ENCODE data around the gene IL17RE. TPM values are rescaled to one million over a fixed set of nuclear protein-coding genes. Genes with fewer than 3 reads are reported as not detected.
A peak's percentile ranks its signal among the peaks of the same experiment; 100 is the strongest.

Gene IL17RE
- total RNA-seq, 4 donors from 2014 or later = 3.7 to 8.1 (median 6.7) TPM

- WGBS, 2 donors = 2 to 3% methylated on average over 13 to 20 of the region's 77 CpGs
- H3K36me3 ChIP-seq = peaks cover 6 to 15% of the 10 kb centered on the region in 2 donors
- H3K4me3 ChIP-seq (replicated peaks in 1 of 3) = peak overlapping the region; percentile 39 to 80 (median 70)
- H3K4me1 ChIP-seq = peaks cover 25 to 38% of the 10 kb centered on the region in 2 donors
- no peaks in the 10 kb centered on the region for H3K27me3 ChIP-seq
- no peaks in the 10 kb centered on the region for H3K9me3 ChIP-seq
- intact Hi-C loops (cut with DNase I) = no loop called here
- peak; percentile 94 to 95 for DNase-seq
- H3K27ac ChIP-seq = peak overlapping the region; percentile 88 to 98 (median 90)
- peak; percentile 49 to 83 (median 80) for TF ChIP-seq CTCF (IDR thresholded peaks at IDR 0.05)
- TF ChIP-seq POLR2A (IDR thresholded peaks at IDR 0.05) = peak in 1 of 2 donors; percentile 38
These were observed 30.4 kb downstream of the IL17RE start for GRCh38 chr3:9932843-9933560.

GRCh38 chr3:9933561-9934234, 31.1 kb downstream of the IL17RE start, which contains the start of gene CRELD1:
TSS of gene CRELD1 (plus strand) at chr3:9933834. CDS start at chr3:9934439, 605 bp downstream.
- intact Hi-C loops (cut with DNase I) = no loop called here
- Histone ChIP-seq H3K4me1 (peaks cover 25 to 39% of the 10 kb centered on the region in 2 donors), H3K27ac (peak within 1 kb of the TSS; percentile 88 to 98 (median 90)), H3K9me3 (no peaks in the 10 kb centered on the region), H3K27me3 (no peaks in the 10 kb centered on the region), H3K36me3 (peaks cover 6 to 20% of the 10 kb centered on the region in 2 donors), H3K4me3 (replicated peaks in 1 of 3) (peak within 1 kb of the TSS; percentile 39 to 80 (median 70))
- TF ChIP-seq CTCF (IDR thresholded peaks at IDR 0.05) = no peak
- TF ChIP-seq POLR2A (IDR thresholded peaks at IDR 0.05) = peak; percentile 53 to 97
- WGBS, 2 donors = 0 to 1% methylated on average over 20 to 27 of the region's 50 CpGs
- peak; percentile 98 for DNase-seq

GRCh38 chr3:9934235-9934621, 31.6 kb downstream of the IL17RE start:
- Histone ChIP-seq H3K4me3 (replicated peaks in 1 of 3) (peak overlapping the region; percentile 5 to 80 (median 57)), H3K4me1 (peaks cover 25 to 45% of the 10 kb centered on the region in 2 donors), H3K27me3 (no peaks in the 10 kb centered on the region), H3K36me3 (peaks cover 6 to 20% of the 10 kb centered on the region in 2 donors), H3K9me3 (no peaks in the 10 kb centered on the region), H3K27ac (peak overlapping the region; percentile 88 to 98 (median 90))
- no peak for TF ChIP-seq CTCF (IDR thresholded peaks at IDR 0.05)
- no peak for TF ChIP-seq POLR2A (IDR thresholded peaks at IDR 0.05)
- WGBS, 2 donors = 13 to 24% methylated on average over 11 of the region's 11 CpGs
- intact Hi-C loops (cut with DNase I) = no loop called here
- DNase-seq = peak in 1 of 2 donors; percentile 17

- TF ChIP-seq CTCF (IDR thresholded peaks at IDR 0.05) = no peak
- TF ChIP-seq POLR2A (IDR thresholded peaks at IDR 0.05) = no peak
- Histone ChIP-seq H3K36me3 (peaks cover 6 to 20% of the 10 kb centered on the region in 2 donors), H3K27me3 (no peaks in the 10 kb centered on the region), H3K9me3 (no peaks in the 10 kb centered on the region), H3K4me1 (peaks cover 25 to 45% of the 10 kb centered on the region in 2 donors), H3K27ac (peak overlapping the region in 2 of 3 donors; percentile 88 to 98), H3K4me3 (replicated peaks in 1 of 3) (peak overlapping the region in 2 of 3 donors; percentile 57 to 80)
- 43 to 48% methylated on average over 4 of the region's 4 CpGs for WGBS, 2 donors
- intact Hi-C loops (cut with DNase I) = no loop called here
- DNase-seq = no peak
These were observed 32.3 kb downstream of the IL17RE start for GRCh38 chr3:9934993-9935392.
